ENCODE measurements around the gene PALMD. TPM values are rescaled to one million over a fixed set of nuclear protein-coding genes. Genes with fewer than 3 reads are reported as not detected.

The PALMD gene
- total RNA-seq, 1 donor from 2014 or later = 0.58 TPM

DNA sequence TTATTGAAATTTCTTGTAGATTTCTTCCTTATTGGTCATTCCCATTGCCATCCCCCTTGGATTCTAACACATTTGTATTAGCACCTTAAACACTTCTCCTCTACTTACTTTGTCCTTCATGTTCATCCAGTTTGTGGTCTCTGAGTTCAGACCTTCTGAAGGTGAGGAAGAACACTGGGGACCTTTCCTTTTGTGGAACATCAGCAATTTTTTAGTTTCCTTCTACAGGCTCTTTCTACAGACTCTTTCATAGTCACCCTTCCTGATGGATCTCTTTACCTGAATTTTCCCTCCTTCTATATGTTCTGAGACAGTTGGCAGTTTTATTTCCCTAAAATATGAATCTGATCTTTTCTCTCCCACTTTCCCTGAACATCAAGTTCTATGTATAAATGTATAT, 4.4 kb upstream of the PALMD start:
- TF ChIP-seq, protein P1, sequence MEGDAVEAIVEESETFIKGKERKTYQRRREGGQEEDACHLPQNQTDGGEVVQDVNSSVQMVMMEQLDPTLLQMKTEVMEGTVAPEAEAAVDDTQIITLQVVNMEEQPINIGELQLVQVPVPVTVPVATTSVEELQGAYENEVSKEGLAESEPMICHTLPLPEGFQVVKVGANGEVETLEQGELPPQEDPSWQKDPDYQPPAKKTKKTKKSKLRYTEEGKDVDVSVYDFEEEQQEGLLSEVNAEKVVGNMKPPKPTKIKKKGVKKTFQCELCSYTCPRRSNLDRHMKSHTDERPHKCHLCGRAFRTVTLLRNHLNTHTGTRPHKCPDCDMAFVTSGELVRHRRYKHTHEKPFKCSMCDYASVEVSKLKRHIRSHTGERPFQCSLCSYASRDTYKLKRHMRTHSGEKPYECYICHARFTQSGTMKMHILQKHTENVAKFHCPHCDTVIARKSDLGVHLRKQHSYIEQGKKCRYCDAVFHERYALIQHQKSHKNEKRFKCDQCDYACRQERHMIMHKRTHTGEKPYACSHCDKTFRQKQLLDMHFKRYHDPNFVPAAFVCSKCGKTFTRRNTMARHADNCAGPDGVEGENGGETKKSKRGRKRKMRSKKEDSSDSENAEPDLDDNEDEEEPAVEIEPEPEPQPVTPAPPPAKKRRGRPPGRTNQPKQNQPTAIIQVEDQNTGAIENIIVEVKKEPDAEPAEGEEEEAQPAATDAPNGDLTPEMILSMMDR (IDR thresholded peaks at IDR 0.05; ENCODE audit: unreplicated experiment) = no peak
- Mint-ChIP-seq H3K4me1 (peaks cover 17% of the 10 kb centered on the region), H3K4me3 (no peak overlapping the region), H3K36me3 (no peaks in the 10 kb centered on the region), H3K27me3 (ENCODE audit: low read depth) (no peaks in the 10 kb centered on the region), H3K9me3 (no peaks in the 10 kb centered on the region), H3K27ac (no peak overlapping the region)
- no peak for DNase-seq (ENCODE audit: low spot score in 2 of 2, unreplicated experiment in 2 of 2)

DNA sequence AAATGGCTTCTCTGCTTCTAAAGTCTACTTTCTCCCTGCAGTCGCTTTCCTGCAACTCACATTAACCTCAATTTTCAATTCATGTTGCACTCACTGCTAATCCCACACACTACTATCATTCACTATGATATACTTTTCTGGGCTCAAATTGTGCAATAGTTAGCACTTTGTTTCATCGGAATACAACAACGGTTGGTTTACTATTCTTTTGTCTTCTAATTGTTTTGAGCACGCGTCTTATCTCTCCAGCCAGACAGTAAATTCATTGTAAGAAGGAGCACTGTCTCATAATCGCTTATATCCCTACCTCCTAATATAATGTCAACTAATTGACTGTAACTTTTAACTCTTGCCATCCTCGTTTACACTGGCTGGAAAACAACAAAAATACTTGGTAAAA, 3.9 kb upstream of the PALMD start:
- peaks cover 22% of the 10 kb centered on the region for H3K4me1 Mint-ChIP-seq
- no peak overlapping the region for H3K4me3 Mint-ChIP-seq
- no peaks in the 10 kb centered on the region for H3K36me3 Mint-ChIP-seq
- H3K9me3 Mint-ChIP-seq = no peaks in the 10 kb centered on the region
- no peaks in the 10 kb centered on the region for H3K27me3 Mint-ChIP-seq (ENCODE audit: low read depth)
- TF ChIP-seq, protein P1 (IDR thresholded peaks at IDR 0.05; ENCODE audit: unreplicated experiment) = no peak
- no peak overlapping the region for H3K27ac Mint-ChIP-seq
- no peak for DNase-seq (ENCODE audit: low spot score in 2 of 2, unreplicated experiment in 2 of 2)

DNA sequence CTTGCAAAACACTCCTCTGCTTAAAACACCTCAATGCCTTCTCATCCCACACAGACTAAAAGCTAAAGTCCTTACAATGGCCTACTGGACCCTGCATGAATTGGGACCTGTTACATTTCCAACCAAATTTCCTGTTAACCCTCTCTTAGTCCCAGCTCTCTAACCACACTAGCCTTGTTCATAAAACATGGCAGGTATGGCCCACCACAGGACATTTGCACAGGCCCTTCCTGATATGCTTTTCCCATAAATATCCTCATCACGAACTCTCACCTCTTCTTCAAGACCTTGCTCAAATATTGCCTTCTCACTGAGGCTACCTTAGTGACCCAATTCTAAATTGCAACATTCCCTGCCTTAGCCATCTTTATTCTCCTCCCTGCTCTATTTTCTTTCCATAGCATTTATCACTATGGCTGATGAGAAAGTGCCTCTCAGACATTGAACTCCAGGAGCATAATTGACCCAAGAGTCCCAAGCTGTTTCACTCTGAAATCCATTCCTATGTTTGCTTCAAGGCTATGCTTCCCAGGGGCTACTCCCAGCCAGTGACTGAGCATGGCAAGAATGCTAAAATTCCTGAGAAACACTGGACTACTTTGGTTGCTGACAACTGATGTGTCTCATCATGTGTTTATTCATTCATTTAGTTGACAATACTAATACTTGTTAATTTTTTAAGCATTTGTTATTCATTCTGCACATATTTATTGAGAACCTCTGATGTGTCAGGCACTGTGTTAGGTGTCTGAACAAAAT, 2.7 kb upstream of the PALMD start:
- Mint-ChIP-seq H3K4me3 (no peak overlapping the region), H3K36me3 (no peaks in the 10 kb centered on the region), H3K27ac (no peak overlapping the region), H3K9me3 (no peaks in the 10 kb centered on the region), H3K4me1 (peaks cover 28% of the 10 kb centered on the region), H3K27me3 (ENCODE audit: low read depth) (no peaks in the 10 kb centered on the region)
- no peak for DNase-seq (ENCODE audit: low spot score in 2 of 2, unreplicated experiment in 2 of 2)
- TF ChIP-seq, protein P1 (IDR thresholded peaks at IDR 0.05; ENCODE audit: unreplicated experiment) = no peak

DNA sequence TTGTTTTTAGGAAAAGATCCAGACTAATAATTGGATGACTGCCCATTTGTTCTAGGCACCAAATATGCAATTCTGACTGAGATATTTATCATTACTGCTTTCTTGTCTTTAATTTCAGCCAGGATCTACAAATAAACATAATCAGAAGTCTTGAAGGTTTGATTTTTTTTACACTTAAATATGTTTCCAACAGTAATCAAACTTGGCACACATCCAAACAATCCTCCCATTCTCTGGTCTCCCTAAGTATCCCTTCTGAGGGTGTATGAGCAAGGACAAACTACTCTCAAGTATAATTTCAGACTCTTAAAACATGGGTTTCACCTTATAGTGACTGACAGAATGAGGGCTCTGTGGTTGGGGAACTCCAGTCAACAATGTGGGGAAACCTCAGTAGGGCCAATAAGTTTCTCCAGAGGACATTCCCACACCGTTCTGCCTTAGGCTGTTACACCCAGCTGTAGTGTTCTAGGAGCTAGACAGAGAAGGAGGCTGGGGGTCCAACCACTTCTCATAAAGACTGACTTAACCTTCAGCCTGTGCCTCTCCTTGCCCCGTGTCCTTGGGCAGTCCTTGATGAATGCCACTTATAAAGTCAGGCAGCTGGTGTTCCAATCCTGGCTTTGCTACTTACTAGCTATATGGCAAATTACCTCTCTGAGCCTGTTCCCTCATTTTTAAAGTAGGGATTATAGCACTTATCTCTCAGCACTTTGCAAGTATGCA, 1.5 kb upstream of the PALMD start:
- DNase-seq (ENCODE audit: low spot score in 2 of 2, unreplicated experiment in 2 of 2) = no peak
- Mint-ChIP-seq H3K27me3 (ENCODE audit: low read depth) (no peaks in the 10 kb centered on the region), H3K27ac (no peak overlapping the region), H3K4me3 (no peak overlapping the region), H3K36me3 (no peaks in the 10 kb centered on the region), H3K9me3 (no peaks in the 10 kb centered on the region), H3K4me1 (peaks cover 31% of the 10 kb centered on the region)
- TF ChIP-seq, protein P1 (IDR thresholded peaks at IDR 0.05; ENCODE audit: unreplicated experiment) = no peak

DNA sequence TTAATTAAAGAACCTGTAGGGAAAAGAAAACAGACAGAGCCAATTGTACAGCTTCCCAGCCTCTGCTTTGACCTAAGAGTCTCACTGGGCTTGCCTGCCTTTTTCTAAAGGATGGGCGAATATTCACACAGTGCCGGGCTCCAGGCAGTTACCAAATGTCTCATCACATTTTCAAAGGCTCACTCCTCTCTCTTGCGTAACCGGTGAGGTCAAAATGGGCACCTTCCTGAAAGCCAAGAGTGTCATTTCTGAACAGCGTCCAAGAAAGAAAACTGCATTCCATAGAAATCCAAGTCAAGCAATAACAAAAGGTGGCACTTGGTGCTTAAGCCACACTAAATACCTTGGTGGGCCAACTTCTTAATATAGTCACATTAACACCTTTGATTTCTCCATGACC, 710 bp upstream of the PALMD start:
- no peak for DNase-seq (ENCODE audit: low spot score in 2 of 2, unreplicated experiment in 2 of 2)
- TF ChIP-seq, protein P1 (IDR thresholded peaks at IDR 0.05; ENCODE audit: unreplicated experiment) = no peak
- Mint-ChIP-seq H3K9me3 (no peaks in the 10 kb centered on the region), H3K4me3 (no peak overlapping the region), H3K27ac (no peak overlapping the region), H3K27me3 (ENCODE audit: low read depth) (no peaks in the 10 kb centered on the region), H3K36me3 (no peaks in the 10 kb centered on the region), H3K4me1 (peaks cover 34% of the 10 kb centered on the region)
